NT2/D1 (cell line): Measurements from ENCODE around the gene ELK3.

Experiments used
- DNase-seq: peaks from one replicate; pipeline ENCODE4 v3.0.0-alpha.2; 2011; ENCODE audit warnings: low read depth, low spot score
- H3K27me3 ChIP-seq: 2 replicates; pipeline ENCODE4 v1.6.0; 2011; ENCODE audit warnings: mild to moderate bottlenecking; ENCODE audit not compliant: insufficient read length, insufficient read depth
- H3K36me3 ChIP-seq: 2 replicates; pipeline ENCODE4 v1.6.1; 2011; ENCODE audit warnings: mild to moderate bottlenecking, low read length, mixed read lengths; ENCODE audit not compliant: insufficient read depth, insufficient read length
- H3K4me1 ChIP-seq: 2 replicates; pipeline ENCODE4 v1.5.1; 2011; ENCODE audit not compliant: insufficient read depth, insufficient read length
- H3K4me3 ChIP-seq: 2 replicates; pipeline ENCODE4 v1.5.1; 2011; ENCODE audit warnings: low read depth; ENCODE audit not compliant: insufficient read length
- H3K9ac ChIP-seq: 2 replicates; pipeline ENCODE4 v1.6.0; 2011; ENCODE audit warnings: low read depth; ENCODE audit not compliant: insufficient read length
- H3K9me3 ChIP-seq: 2 replicates; pipeline ENCODE4 v1.5.1; 2011; ENCODE audit warnings: mild to moderate bottlenecking, low read length; ENCODE audit not compliant: insufficient read depth
- SUZ12 ChIP-seq: IDR thresholded peaks from 2 replicates; pipeline ENCODE4 v1.6.1; 2011; ENCODE audit not compliant: insufficient read length, insufficient read depth; ENCODE audit errors: extremely low read depth
- YY1 ChIP-seq: IDR thresholded peaks from 2 replicates; pipeline ENCODE4 v1.6.1; 2011; ENCODE audit not compliant: insufficient read length, insufficient read depth
- ZNF274 ChIP-seq: IDR thresholded peaks from 2 replicates; pipeline ENCODE4 v1.6.1; 2011; ENCODE audit warnings: mild to moderate bottlenecking, low read depth, low read length

ELK3 gene

GRCh38 chr12:96208346-96208745 lies 14.2 kb downstream of the ELK3 start:
- Histone ChIP-seq H3K9ac (no peak overlapping the region), H3K9me3 (peaks cover 17% of the 10 kb centered on the region), H3K36me3 (peaks cover 42% of the 10 kb centered on the region), H3K4me3 (no peak overlapping the region), H3K4me1 (peaks cover 2% of the 10 kb centered on the region), H3K27me3 (no peaks in the 10 kb centered on the region)
- TF ChIP-seq ZNF274 (no peak), YY1 (no peak), SUZ12 (no peak)
- DNase-seq: no peak

- H3K4me3 ChIP-seq: no peak overlapping the region
- no peaks in the 10 kb centered on the region for H3K27me3 ChIP-seq
- no peak for DNase-seq
- no peak for TF ChIP-seq YY1
- no peak for TF ChIP-seq SUZ12
- TF ChIP-seq ZNF274: no peak
- no peak overlapping the region for H3K9ac ChIP-seq
- peaks cover 47% of the 10 kb centered on the region for H3K36me3 ChIP-seq
- peaks cover 2% of the 10 kb centered on the region for H3K4me1 ChIP-seq
- H3K9me3 ChIP-seq: peaks cover 11% of the 10 kb centered on the region
Observed at GRCh38 chr12:96208801-96209549, 14.8 kb downstream of the ELK3 start.

DNA sequence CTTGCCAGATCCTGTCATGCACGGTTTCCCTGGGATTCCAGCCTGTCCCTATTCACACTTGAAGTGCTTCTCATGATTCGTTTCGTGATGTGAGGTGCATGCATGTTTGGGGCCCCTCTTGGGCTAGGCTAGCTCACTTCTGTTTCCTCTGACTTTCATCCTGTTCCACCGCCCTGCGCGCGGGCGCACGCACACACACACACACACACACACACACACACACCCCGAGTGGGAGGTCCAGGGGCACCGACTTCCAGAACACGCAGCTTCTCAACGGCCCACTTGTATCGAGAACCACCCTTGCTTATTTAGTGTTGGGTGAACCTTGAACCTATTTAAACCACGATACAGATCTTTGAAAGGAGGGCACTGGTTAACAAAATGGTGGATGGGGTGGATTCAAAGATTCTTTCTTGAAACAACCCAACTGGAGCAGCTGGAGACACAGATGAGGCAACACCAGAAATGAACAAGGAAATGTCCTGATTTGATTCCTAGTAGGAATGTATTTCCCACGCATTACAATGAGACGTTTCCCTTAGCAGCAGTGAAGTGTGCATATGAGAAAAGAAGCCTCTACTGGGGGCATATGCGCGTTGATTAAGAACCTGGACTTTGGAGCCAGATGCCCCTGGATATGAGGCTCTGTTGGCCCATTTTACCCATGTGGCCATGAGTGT lies 16.3 kb downstream of the ELK3 start:
- Histone ChIP-seq H3K27me3 (no peaks in the 10 kb centered on the region), H3K9ac (no peak overlapping the region), H3K9me3 (no peaks in the 10 kb centered on the region), H3K36me3 (peaks cover 43% of the 10 kb centered on the region), H3K4me1 (peaks cover 2% of the 10 kb centered on the region), H3K4me3 (no peak overlapping the region)
- DNase-seq: no peak
- TF ChIP-seq SUZ12 (no peak), YY1 (no peak), ZNF274 (no peak)

GRCh38 chr12:96211988-96212387 lies 17.8 kb downstream of the ELK3 start:
- Histone ChIP-seq H3K9ac (no peak overlapping the region), H3K4me1 (peaks cover 2% of the 10 kb centered on the region), H3K9me3 (no peaks in the 10 kb centered on the region), H3K4me3 (no peak overlapping the region), H3K27me3 (no peaks in the 10 kb centered on the region), H3K36me3 (peaks cover 50% of the 10 kb centered on the region)
- no peak for TF ChIP-seq SUZ12
- TF ChIP-seq YY1: no peak
- no peak for TF ChIP-seq ZNF274
- no peak for DNase-seq

GRCh38 chr12:96212456-96213375 lies 18.5 kb downstream of the ELK3 start:
- H3K27me3 ChIP-seq: no peaks in the 10 kb centered on the region
- H3K4me3 ChIP-seq: no peak overlapping the region
- H3K36me3 ChIP-seq: peaks cover 52% of the 10 kb centered on the region
- no peak for TF ChIP-seq SUZ12
- no peak for TF ChIP-seq YY1
- no peak for TF ChIP-seq ZNF274
- H3K9ac ChIP-seq: no peak overlapping the region
- no peak for DNase-seq
- no peaks in the 10 kb centered on the region for H3K9me3 ChIP-seq
- peaks cover 2% of the 10 kb centered on the region for H3K4me1 ChIP-seq

DNA sequence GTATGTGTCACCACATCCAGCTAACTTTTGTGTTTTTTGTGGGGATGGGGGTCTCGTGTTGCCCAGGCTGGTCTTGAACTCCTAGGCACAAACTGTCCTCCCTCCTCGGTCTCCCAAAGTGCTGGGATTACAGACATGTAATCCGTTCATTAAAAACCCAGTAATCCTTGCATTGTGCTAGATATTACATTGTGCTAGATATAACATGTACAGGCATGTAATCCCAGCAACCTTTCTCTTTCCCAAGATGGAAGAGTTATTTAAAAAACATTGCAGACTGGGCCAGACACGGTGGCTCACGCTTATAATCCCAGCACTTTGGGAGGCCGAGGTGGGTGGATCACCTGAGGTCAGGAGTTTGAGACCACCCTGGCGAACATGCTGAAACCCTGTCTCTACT lies 19.7 kb downstream of the ELK3 start:
- no peaks in the 10 kb centered on the region for H3K27me3 ChIP-seq
- no peak overlapping the region for H3K9ac ChIP-seq
- H3K4me1 ChIP-seq: peaks cover 2% of the 10 kb centered on the region
- H3K4me3 ChIP-seq: no peak overlapping the region
- peaks cover 47% of the 10 kb centered on the region for H3K36me3 ChIP-seq
- H3K9me3 ChIP-seq: no peaks in the 10 kb centered on the region
- TF ChIP-seq ZNF274 (no peak), YY1 (no peak), SUZ12 (no peak)
- no peak for DNase-seq

- H3K9ac ChIP-seq: no peak overlapping the region
- no peak overlapping the region for H3K4me3 ChIP-seq
- DNase-seq: no peak
- peaks cover 3% of the 10 kb centered on the region for H3K4me1 ChIP-seq
- no peaks in the 10 kb centered on the region for H3K9me3 ChIP-seq
- H3K36me3 ChIP-seq: peaks cover 39% of the 10 kb centered on the region
- TF ChIP-seq YY1 (no peak), SUZ12 (no peak), ZNF274 (no peak)
- H3K27me3 ChIP-seq: no peaks in the 10 kb centered on the region
Observed at GRCh38 chr12:96215919-96216273, 21.7 kb downstream of the ELK3 start.
